ENCODE data around the gene FBXW4. TPM values are rescaled to one million over a fixed set of nuclear protein-coding genes. Genes with fewer than 3 reads are reported as not detected.

The FBXW4 gene
- total RNA-seq, 1 experiment from 2014 or later: 38.2 TPM

GRCh38 chr10:101650863-101651262, 44.1 kb downstream of the FBXW4 start:
- DNase-seq: no peak
- Histone ChIP-seq H3K79me2 (ENCODE audit: low read depth) (no peaks in the 10 kb centered on the region), H3K27ac (no peak overlapping the region), H3K9me2 (ENCODE audit: insufficient read depth) (no peaks in the 10 kb centered on the region), H3K27me3 (ENCODE audit: insufficient read depth, low read depth) (no peaks in the 10 kb centered on the region), H3K4me1 (replicated peaks; ENCODE audit: insufficient read depth) (no peaks in the 10 kb centered on the region), H3K4me2 (no peak overlapping the region), H2AFZ (no peak overlapping the region), H3K4me3 (no peak overlapping the region), H3K36me3 (ENCODE audit: low read depth) (no peaks in the 10 kb centered on the region), H4K20me1 (ENCODE audit: insufficient read depth) (no peaks in the 10 kb centered on the region), H3F3A (ENCODE audit: insufficient read depth, low read depth) (no peaks in the 10 kb centered on the region), H3K9me3 (ENCODE audit: insufficient read depth, low read depth) (no peaks in the 10 kb centered on the region)
- TF ChIP-seq CTCF (conservative IDR thresholded peaks at IDR 0.05) (no peak), EZH2 (IDR thresholded peaks at IDR 0.05; ENCODE audit: low read depth) (no peak)
- CTCF ChIA-PET: no interaction called here
- intact Hi-C loops (cut with micrococcal nuclease; ENCODE audit: unreplicated experiment): no loop called here
- BruUV-seq (replicated peaks): no TSS peak
- POLR2A ChIA-PET (ENCODE audit: unreplicated experiment): no interaction called here

GRCh38 chr10:101649525-101650085, 45.4 kb downstream of the FBXW4 start:
- Histone ChIP-seq H2AFZ (no peak overlapping the region), H3K27ac (no peak overlapping the region), H3K9me2 (ENCODE audit: insufficient read depth) (no peaks in the 10 kb centered on the region), H3K4me3 (no peak overlapping the region), H3K79me2 (ENCODE audit: low read depth) (no peaks in the 10 kb centered on the region), H4K20me1 (ENCODE audit: insufficient read depth) (no peaks in the 10 kb centered on the region), H3K9me3 (ENCODE audit: insufficient read depth, low read depth) (no peaks in the 10 kb centered on the region), H3K4me2 (no peak overlapping the region), H3F3A (ENCODE audit: insufficient read depth, low read depth) (no peaks in the 10 kb centered on the region), H3K27me3 (ENCODE audit: insufficient read depth, low read depth) (no peaks in the 10 kb centered on the region), H3K36me3 (ENCODE audit: low read depth) (no peaks in the 10 kb centered on the region), H3K4me1 (replicated peaks; ENCODE audit: insufficient read depth) (no peaks in the 10 kb centered on the region)
- DNase-seq: no peak
- intact Hi-C loops (cut with micrococcal nuclease; ENCODE audit: unreplicated experiment): no loop called here
- CTCF ChIA-PET: no interaction called here
- POLR2A ChIA-PET (ENCODE audit: unreplicated experiment): no interaction called here
- no TSS peak for BruUV-seq (replicated peaks)
- TF ChIP-seq CTCF (conservative IDR thresholded peaks at IDR 0.05): no peak
- TF ChIP-seq EZH2 (IDR thresholded peaks at IDR 0.05; ENCODE audit: low read depth): no peak

GRCh38 chr10:101647255-101647654, 47.7 kb downstream of the FBXW4 start:
- intact Hi-C loops (cut with micrococcal nuclease; ENCODE audit: unreplicated experiment): no loop called here
- CTCF ChIA-PET: no interaction called here
- POLR2A ChIA-PET (ENCODE audit: unreplicated experiment): no interaction called here

More at GRCh38 chr10:101647255-101647654, 47.7 kb downstream of the FBXW4 start:
- Histone ChIP-seq H3K27ac (no peak overlapping the region), H3K9me2 (ENCODE audit: insufficient read depth) (no peaks in the 10 kb centered on the region), H3K9me3 (ENCODE audit: insufficient read depth, low read depth) (no peaks in the 10 kb centered on the region), H3K27me3 (ENCODE audit: insufficient read depth, low read depth) (no peaks in the 10 kb centered on the region), H4K20me1 (ENCODE audit: insufficient read depth) (no peaks in the 10 kb centered on the region), H3K4me2 (no peak overlapping the region), H3F3A (ENCODE audit: insufficient read depth, low read depth) (no peaks in the 10 kb centered on the region), H3K79me2 (ENCODE audit: low read depth) (no peaks in the 10 kb centered on the region), H2AFZ (no peak overlapping the region), H3K4me3 (no peak overlapping the region), H3K4me1 (replicated peaks; ENCODE audit: insufficient read depth) (no peaks in the 10 kb centered on the region), H3K36me3 (ENCODE audit: low read depth) (no peaks in the 10 kb centered on the region)
- no peak for TF ChIP-seq CTCF (conservative IDR thresholded peaks at IDR 0.05)
- TF ChIP-seq EZH2 (IDR thresholded peaks at IDR 0.05; ENCODE audit: low read depth): no peak
- DNase-seq: no peak
- no TSS peak for BruUV-seq (replicated peaks)
